ENCODE measurements around the gene VIPR2.
A peak's percentile ranks its signal among the peaks of the same experiment; 100 is the strongest.
"Not testable (repeated sequence)": the region's sequence is repeated elsewhere in the genome, so short reads cannot be mapped to it uniquely, and the experiment has no call there.

VIPR2 gene

GRCh38 chr7:159102681-159103381 lies 41.8 kb downstream of the VIPR2 start:
- no peak for DNase-seq

GRCh38 chr7:159101661-159102091 lies 43.0 kb downstream of the VIPR2 start:
- DNase-seq: not testable (repeated sequence)

GRCh38 chr7:159101083-159101395 lies 43.6 kb downstream of the VIPR2 start:
- not testable (repeated sequence) for DNase-seq

GRCh38 chr7:159100281-159101082 lies 44.2 kb downstream of the VIPR2 start:
- DNase-seq: not testable (repeated sequence)

- DNase-seq: no peak
These were observed 44.9 kb downstream of the VIPR2 start for GRCh38 chr7:159099711-159100231.

GRCh38 chr7:159098811-159099655 lies 45.6 kb downstream of the VIPR2 start:
- DNase-seq: no peak

- no peak for DNase-seq
These were observed 46.3 kb downstream of the VIPR2 start for GRCh38 chr7:159098424-159098786.

GRCh38 chr7:159097661-159098423 lies 46.8 kb downstream of the VIPR2 start:
- peak; percentile 60 for DNase-seq

GRCh38 chr7:159096736-159097581 lies 47.7 kb downstream of the VIPR2 start:
- DNase-seq: no peak

- no peak for DNase-seq
These were observed 48.7 kb downstream of the VIPR2 start for GRCh38 chr7:159095979-159096411.

GRCh38 chr7:159094919-159095915 lies 49.5 kb downstream of the VIPR2 start:
- no peak for DNase-seq

GRCh38 chr7:159094023-159094740 lies 50.5 kb downstream of the VIPR2 start:
- no peak for DNase-seq

GRCh38 chr7:159093351-159093971 lies 51.2 kb downstream of the VIPR2 start:
- DNase-seq: no peak

GRCh38 chr7:159092701-159093121 lies 52.0 kb downstream of the VIPR2 start:
- DNase-seq: no peak

- no peak for DNase-seq
These were observed 52.9 kb downstream of the VIPR2 start for GRCh38 chr7:159091480-159092475.

- no peak for DNase-seq
These were observed 53.6 kb downstream of the VIPR2 start for GRCh38 chr7:159091041-159091440.

- DNase-seq: no peak
These were observed 56.4 kb downstream of the VIPR2 start for GRCh38 chr7:159088016-159088865.
